ENCODE results near the gene RASSF5.

RASSF5 gene

GRCh38 chr1:206595581-206596318 lies 88.4 kb downstream of the RASSF5 start:
- Histone ChIP-seq H3K4me3 (ENCODE audit: low read length) (no peak overlapping the region), H3K27me3 (replicated peaks; ENCODE audit: insufficient read depth, low read length) (no peaks in the 10 kb centered on the region), H2AFZ (ENCODE audit: low read length) (no peak overlapping the region), H4K20me1 (ENCODE audit: insufficient read depth, low read length) (no peaks in the 10 kb centered on the region), H3K4me2 (ENCODE audit: low read depth, low read length) (no peak overlapping the region), H3K9me3 (replicated peaks; ENCODE audit: insufficient read depth, low read length) (no peaks in the 10 kb centered on the region), H3F3A (ENCODE audit: insufficient read depth, low read length) (peaks cover 17% of the 10 kb centered on the region; the same call in 1 of the 2 replicates), H3K79me2 (ENCODE audit: low read length) (no peaks in the 10 kb centered on the region), H3K9me2 (replicated peaks; ENCODE audit: insufficient read depth, low read length) (no peaks in the 10 kb centered on the region), H3K9ac (ENCODE audit: low read length) (no peak overlapping the region), H3K36me3 (replicated peaks; ENCODE audit: insufficient read depth, low read length) (no peaks in the 10 kb centered on the region; the same call in none of the 2 replicates), H3K4me1 (ENCODE audit: low read length) (no peaks in the 10 kb centered on the region), H3K27ac (ENCODE audit: low read length) (no peak overlapping the region)
- TF ChIP-seq, protein P1, sequence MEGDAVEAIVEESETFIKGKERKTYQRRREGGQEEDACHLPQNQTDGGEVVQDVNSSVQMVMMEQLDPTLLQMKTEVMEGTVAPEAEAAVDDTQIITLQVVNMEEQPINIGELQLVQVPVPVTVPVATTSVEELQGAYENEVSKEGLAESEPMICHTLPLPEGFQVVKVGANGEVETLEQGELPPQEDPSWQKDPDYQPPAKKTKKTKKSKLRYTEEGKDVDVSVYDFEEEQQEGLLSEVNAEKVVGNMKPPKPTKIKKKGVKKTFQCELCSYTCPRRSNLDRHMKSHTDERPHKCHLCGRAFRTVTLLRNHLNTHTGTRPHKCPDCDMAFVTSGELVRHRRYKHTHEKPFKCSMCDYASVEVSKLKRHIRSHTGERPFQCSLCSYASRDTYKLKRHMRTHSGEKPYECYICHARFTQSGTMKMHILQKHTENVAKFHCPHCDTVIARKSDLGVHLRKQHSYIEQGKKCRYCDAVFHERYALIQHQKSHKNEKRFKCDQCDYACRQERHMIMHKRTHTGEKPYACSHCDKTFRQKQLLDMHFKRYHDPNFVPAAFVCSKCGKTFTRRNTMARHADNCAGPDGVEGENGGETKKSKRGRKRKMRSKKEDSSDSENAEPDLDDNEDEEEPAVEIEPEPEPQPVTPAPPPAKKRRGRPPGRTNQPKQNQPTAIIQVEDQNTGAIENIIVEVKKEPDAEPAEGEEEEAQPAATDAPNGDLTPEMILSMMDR (IDR thresholded peaks at IDR 0.05; ENCODE audit: low read length): no peak
- no peak for TF ChIP-seq EZH2phosphoT487 (IDR thresholded peaks at IDR 0.05; ENCODE audit: low read length)
- TF ChIP-seq EZH2 (optimal IDR thresholded peaks at IDR 0.05; ENCODE audit: low read depth, low read length): no peak
- DNase-seq: no peak

DNA sequence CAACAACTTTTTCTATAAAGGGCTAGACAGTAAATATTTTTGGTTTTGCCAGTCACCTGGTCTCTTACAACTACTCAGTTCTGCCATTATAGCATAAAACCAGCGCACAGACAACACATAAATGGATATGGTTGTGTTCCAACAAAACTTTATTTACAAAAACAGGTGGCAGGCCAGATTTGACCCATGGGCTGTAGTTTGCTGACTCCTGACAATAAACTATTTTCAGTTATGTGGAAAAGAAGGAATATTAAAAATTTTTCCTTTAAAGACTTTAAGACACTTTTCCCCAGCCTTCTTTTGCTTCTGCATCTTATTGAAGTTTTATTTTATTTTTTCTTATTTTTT lies 89.0 kb downstream of the RASSF5 start:
- Histone ChIP-seq H3K27ac (ENCODE audit: low read length) (no peak overlapping the region), H3K9me3 (replicated peaks; ENCODE audit: insufficient read depth, low read length) (no peaks in the 10 kb centered on the region), H3K4me2 (ENCODE audit: low read depth, low read length) (no peak overlapping the region), H4K20me1 (ENCODE audit: insufficient read depth, low read length) (no peaks in the 10 kb centered on the region), H3K4me3 (ENCODE audit: low read length) (no peak overlapping the region), H3K79me2 (ENCODE audit: low read length) (no peaks in the 10 kb centered on the region), H3K27me3 (replicated peaks; ENCODE audit: insufficient read depth, low read length) (no peaks in the 10 kb centered on the region), H2AFZ (ENCODE audit: low read length) (no peak overlapping the region), H3K9ac (ENCODE audit: low read length) (no peak overlapping the region), H3F3A (ENCODE audit: insufficient read depth, low read length) (peaks cover 11% of the 10 kb centered on the region; the same call in 1 of the 2 replicates), H3K36me3 (replicated peaks; ENCODE audit: insufficient read depth, low read length) (no peaks in the 10 kb centered on the region; the same call in none of the 2 replicates), H3K4me1 (ENCODE audit: low read length) (no peaks in the 10 kb centered on the region), H3K9me2 (replicated peaks; ENCODE audit: insufficient read depth, low read length) (no peaks in the 10 kb centered on the region)
- DNase-seq: no peak
- no peak for TF ChIP-seq EZH2 (optimal IDR thresholded peaks at IDR 0.05; ENCODE audit: low read depth, low read length)

DNA sequence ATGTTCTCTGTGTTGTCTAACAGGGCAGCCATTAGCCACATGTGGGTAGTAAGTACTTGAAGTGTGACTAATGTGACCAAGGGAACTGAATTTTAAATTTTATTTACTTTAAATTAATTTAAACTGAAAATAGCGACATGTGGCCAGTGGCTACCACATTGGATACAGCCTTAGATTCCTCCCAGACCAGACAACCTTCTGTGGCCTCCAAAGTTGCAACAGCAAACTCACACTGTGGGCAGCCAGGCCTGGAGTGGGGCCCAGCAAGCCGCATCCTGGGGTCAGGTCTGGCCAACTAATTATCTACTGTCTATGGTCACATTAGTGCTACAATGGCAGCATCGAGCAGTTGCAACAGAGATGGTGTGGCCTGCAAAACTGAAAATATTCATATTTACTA lies 93.2 kb downstream of the RASSF5 start:
- Histone ChIP-seq H3K4me3 (ENCODE audit: low read length) (no peak overlapping the region), H3K27me3 (replicated peaks; ENCODE audit: insufficient read depth, low read length) (no peaks in the 10 kb centered on the region), H3K27ac (ENCODE audit: low read length) (no peak overlapping the region), H3K4me2 (ENCODE audit: low read depth, low read length) (no peak overlapping the region), H3K36me3 (replicated peaks; ENCODE audit: insufficient read depth, low read length) (peaks cover 7% of the 10 kb centered on the region), H3K4me1 (ENCODE audit: low read length) (no peaks in the 10 kb centered on the region), H4K20me1 (ENCODE audit: insufficient read depth, low read length) (no peaks in the 10 kb centered on the region), H3K79me2 (ENCODE audit: low read length) (no peaks in the 10 kb centered on the region), H3F3A (ENCODE audit: insufficient read depth, low read length) (no peaks in the 10 kb centered on the region), H3K9me3 (replicated peaks; ENCODE audit: insufficient read depth, low read length) (no peaks in the 10 kb centered on the region), H3K9ac (ENCODE audit: low read length) (no peak overlapping the region), H2AFZ (ENCODE audit: low read length) (no peak overlapping the region), H3K9me2 (replicated peaks; ENCODE audit: insufficient read depth, low read length) (no peaks in the 10 kb centered on the region)
- DNase-seq: no peak
- TF ChIP-seq, protein P1 (IDR thresholded peaks at IDR 0.05; ENCODE audit: low read length): no peak
- TF ChIP-seq EZH2 (optimal IDR thresholded peaks at IDR 0.05; ENCODE audit: low read depth, low read length) (no peak), EZH2phosphoT487 (IDR thresholded peaks at IDR 0.05; ENCODE audit: low read length) (no peak)

- Histone ChIP-seq H3K27ac (ENCODE audit: low read length) (no peak overlapping the region), H3K36me3 (replicated peaks; ENCODE audit: insufficient read depth, low read length) (peaks cover 7% of the 10 kb centered on the region; the same call in 1 of the 2 replicates), H3K4me1 (ENCODE audit: low read length) (no peaks in the 10 kb centered on the region), H2AFZ (ENCODE audit: low read length) (no peak overlapping the region), H3K4me3 (ENCODE audit: low read length) (no peak overlapping the region), H3K9ac (ENCODE audit: low read length) (no peak overlapping the region), H3K27me3 (replicated peaks; ENCODE audit: insufficient read depth, low read length) (no peaks in the 10 kb centered on the region), H3K4me2 (ENCODE audit: low read depth, low read length) (no peak overlapping the region), H3K9me3 (replicated peaks; ENCODE audit: insufficient read depth, low read length) (no peaks in the 10 kb centered on the region), H3K9me2 (replicated peaks; ENCODE audit: insufficient read depth, low read length) (no peaks in the 10 kb centered on the region), H3F3A (ENCODE audit: insufficient read depth, low read length) (0 out of 2 replicates have a peak, but pooled peaks cover 6% of the 10 kb centered on the region), H3K79me2 (ENCODE audit: low read length) (no peaks in the 10 kb centered on the region), H4K20me1 (ENCODE audit: insufficient read depth, low read length) (no peaks in the 10 kb centered on the region)
- DNase-seq: no peak
- TF ChIP-seq EZH2 (optimal IDR thresholded peaks at IDR 0.05; ENCODE audit: low read depth, low read length) (no peak), EZH2phosphoT487 (IDR thresholded peaks at IDR 0.05; ENCODE audit: low read length) (no peak)
- TF ChIP-seq, protein P1 (IDR thresholded peaks at IDR 0.05; ENCODE audit: low read length): no peak
Observed at GRCh38 chr1:206604861-206605260, 97.5 kb downstream of the RASSF5 start.

All from MM.1S (cell line).